CD4-positive, alpha-beta T cell treated with Interleukin-17A for 4 hours (primary cell): ENCODE measurements around the gene MEX3D.

Experiments used
- DNase-seq: peaks from one replicate; pipeline ENCODE4 v3.0.0-alpha.2; 2020; ENCODE audit warnings: mixed read lengths

The MEX3D gene

DNA sequence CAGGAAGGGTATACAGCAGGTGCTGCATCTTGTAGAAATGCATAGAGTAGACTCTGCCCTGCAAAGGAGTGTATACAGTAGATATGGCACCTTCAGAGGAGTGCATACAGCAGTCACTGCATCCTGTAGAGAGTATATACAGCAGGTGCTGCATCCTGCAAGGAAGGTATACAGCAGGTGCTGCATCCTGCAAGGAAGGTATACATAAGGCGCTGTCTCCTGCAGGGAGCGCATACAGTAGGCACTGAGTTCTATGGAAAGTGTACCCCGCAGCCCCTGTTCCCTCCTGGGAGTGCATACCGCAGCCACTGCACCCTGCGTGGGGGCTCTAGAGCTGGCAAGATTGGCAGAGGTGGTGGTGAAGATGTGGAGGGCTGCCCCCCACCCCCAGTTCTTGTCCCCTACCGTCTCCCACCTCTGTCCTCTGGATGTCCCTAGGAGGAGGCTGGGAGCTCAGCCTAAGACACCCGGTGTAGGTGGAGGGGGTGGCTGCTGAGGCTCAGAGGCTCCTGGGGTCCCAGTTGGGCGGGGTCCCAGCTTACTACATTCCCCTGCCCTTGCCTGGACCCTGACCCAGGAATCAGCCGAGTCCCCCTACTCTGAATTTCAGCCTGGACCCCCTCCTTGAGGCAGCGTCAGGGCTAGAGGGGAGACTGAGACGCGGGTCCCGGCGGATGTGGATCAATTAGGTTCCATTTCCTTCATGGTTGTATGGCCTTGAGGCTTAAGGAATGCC, 53.0 kb downstream of the MEX3D start:
- no peak for DNase-seq

DNA sequence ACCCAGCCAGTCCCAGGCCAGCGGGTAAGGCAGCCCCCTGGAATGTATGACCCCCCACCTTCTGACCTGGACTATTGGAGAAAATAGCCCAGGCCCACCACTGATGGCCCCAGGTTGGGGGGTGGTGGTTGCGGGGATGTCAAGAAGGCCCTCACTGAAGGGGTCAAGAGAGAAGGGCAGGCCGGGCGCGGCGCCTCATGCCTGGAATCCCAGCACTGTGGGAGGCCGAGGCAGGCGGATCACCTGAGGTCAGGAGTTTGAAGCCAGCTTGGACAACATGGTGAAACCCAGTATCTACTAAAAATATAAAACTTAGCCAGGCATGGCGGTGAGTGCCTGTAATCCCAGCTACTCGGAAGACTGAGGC, 53.8 kb downstream of the MEX3D start:
- no peak for DNase-seq

DNA sequence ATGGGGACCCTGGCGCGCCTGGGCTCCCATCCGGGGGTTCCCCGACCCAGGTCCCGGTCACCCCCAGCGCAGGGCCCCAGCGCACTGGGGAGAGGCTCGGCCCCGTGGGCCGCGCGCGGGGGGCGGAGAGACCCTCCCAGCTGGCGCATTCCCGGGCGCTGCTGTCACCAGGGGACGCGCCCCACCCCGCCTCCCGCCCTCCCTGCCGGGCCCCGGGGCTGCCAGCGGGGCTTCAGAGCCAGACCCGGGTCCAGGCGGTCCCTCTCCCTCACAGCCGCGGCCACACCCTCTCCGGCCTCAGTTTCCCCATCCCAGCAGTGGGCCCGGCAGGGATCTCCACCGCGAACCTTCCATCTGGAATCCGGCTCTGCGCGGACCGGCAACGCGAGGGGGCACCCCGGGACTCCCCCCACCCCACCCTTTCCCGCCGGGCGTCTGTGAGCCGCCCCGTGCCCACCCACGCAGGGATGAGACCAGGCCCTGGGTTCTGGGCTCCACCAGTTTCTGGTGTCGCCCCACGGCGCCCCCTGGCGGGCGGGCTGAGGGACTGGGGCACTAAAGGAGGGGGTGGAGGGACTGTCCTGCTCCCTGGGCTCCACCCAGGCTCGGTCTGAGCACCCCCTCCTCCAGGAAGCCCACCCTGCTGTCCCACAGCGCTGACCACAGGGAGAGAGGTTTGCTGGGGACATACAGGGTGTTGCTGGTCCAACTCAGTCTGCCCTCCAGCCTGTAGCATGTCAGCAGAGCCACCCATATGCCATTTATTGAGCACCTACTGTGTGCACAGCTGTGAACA, 54.4 kb downstream of the MEX3D start:
- DNase-seq, result peak; percentile 79

DNA sequence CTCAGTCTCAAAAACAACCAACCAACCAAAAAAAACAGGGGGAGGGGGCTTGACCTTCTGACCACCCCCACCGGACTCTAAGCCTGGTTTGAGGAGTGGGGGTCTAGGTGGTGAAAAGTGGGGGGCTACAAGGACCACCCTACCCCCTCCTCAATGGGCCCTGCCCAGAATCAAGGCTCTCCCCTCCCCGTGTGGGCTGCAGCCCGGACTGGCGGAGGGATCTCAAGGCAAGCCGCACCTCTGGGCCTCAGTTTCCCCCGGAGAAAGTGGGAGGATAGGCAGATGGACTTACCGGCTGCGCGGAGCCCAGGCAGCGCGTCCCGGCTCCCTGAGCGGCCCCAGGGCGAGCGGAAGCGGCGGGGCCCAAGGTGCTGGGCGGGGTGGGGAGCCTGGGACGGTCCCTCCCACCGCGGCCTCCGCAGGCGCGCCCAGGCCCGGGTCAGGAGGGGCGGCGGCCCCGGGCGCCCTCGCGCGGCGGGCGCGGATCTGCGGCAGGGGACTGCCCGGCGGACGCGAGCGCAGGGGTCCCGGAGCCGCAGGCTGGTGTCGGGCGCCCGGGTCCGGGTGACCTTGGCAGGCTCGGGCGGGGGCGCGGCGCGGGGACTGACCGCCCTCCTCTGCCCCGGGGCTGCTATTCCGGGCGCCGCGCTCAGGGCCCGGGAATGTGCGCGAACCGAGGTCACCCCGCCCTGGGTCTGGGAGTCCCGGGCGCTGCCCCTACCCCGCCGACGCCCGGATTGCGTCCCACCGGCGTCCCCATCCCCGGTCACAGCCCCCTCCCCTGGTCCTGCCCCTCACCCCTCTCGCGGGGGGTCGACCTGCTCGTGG, 55.2 kb downstream of the MEX3D start, which contains the start of gene ADAMTSL5:
Gene ADAMTSL5, minus strand, starts transcription at position 349 of the 828 bp plus-strand sequence. CDS start 2,076 bp downstream, outside the sequence.
- DNase-seq, result peak; percentile 80

DNA sequence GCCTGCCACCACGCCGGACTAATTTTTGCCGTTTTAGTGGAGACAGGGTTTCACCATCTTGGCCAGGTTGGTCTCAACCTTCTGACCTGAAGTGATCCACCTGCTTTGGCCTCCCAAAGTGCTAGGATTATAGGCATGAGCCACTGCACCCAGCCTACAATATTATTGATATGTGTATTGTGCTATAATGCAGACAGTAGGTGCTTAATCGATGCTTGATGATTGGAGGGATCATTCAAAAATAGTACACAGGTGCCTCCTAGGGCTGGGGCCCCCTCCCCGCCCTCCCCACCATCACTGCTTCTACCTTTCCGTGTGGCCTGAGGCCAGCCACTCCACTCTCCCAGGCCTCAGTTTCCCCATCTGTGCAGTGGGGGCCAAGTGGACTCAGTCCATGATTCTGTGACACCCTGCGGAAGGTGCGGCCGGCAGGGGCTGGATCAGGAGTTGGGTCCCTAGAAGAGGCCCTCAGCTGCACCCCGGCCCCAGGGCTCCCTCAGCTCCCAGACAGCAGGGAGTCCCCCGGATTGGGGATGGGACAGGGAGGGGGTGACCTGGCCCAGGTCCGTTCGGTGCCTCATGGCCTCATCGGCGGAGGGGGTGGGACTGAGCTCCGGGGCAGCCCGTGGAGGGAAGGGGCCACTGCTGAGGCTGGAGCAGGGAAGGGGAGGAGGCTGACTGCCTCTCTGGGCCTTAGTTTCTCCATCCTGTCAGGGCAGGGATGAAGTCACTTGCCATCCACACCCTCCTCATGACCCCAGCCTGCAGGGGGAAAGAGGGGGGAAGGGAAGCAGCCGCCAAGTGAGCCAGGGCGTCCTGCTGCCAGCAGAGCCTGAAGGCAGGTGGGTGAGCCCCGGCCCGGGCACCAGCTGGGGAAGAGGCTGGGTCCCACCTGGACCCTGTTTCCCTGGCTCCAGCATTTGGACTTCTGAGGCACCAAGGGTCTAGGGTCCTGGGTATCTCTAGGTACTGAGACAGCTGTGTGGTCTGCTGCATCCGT, 56.5 kb downstream of the MEX3D start:
- peak; percentile 26 for DNase-seq

DNA sequence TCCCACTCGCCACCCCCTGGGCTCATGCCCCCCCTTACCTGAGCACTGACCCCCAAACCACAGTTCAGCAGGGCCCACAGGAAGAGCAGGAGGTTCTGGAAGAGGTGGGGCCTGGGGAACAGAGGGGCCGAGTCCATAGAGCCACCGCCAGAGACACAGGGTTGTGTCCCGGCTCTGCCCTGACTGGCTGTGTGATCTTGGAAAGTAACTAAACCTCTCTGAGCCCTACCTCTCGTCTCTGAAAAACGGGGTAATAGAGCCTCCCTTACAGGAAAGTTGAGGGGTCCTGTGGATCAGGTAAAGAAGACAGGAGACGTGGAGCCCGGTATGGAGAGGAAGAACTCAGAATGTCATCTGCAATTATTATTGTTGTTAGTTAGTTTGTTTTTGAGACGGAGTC, 57.3 kb downstream of the MEX3D start:
- no peak for DNase-seq

DNA sequence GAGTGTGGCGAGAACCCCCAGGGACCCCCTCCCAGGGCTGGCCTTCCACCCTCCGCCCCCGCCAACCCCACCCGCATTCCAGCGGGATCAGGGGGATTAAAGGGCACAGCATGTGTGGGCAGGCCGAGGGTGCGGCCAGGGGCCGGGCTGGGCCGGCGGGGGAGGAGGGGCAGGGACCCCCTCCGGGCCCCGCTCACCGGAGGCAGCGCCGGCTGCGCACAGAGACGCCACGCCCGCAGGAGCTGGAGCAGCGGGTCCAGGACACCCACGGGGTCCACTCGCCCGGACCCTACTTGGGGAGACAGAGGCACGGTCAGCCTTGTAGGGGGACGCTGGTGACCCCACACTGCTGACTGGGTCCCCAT, 57.7 kb downstream of the MEX3D start:
- no peak for DNase-seq

DNA sequence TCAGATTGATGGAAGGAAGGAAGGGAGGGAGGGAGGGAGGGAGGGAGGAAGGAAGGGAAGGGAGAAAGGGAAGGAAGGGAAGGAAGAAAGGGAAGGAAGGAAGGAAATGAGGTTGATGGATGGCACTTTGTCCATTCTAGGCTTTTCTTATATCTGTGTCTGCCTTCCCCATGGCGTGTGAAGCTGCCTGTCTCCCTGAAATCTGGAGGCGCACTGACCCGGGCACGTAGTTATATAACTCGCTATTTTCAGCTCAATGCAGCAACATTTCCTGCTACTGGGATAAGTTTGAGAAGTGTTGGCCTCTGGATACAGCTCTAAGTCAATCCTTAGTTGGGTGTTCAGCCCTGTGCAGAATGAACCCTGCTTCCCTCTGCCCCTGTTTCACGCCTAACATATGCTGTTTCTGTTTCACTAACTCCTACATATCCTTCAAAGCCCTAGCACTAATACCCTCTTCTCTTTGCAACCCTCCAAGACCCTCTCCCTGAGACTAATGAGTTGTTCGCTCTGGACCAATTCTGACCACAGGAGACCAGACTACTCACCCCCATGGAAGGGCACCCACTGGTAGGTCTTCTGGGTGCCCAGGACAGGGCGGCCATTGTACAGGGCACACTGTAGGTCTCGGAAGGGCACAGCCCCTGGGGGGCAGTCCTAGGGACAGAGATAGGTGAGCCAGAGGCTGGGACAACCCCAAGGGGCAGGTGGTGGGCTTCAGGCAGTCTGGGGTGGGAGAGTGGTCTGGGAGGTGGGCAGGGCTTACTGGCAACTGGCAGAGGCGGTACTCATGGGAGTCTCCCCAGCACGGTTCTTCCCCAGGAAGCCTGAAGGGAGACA, 58.3 kb downstream of the MEX3D start:
- no peak for DNase-seq

DNA sequence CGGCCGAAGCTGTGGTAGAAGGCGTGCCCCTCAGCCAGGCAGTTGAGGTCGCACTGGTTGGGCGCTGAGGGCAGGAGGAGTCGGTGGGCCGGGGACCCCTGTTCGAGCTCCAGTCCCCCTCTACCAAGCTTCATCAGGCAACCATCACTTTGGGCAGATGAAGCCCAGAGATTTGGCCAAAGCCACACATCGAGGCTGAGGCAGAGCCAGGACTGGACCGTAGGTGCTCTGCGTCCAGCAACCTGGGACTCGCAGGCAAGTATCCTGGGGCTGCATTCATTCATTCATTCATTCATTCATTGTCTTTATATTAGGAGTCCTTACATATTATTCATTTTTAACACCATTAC, 59.6 kb downstream of the MEX3D start:
- no peak for DNase-seq

DNA sequence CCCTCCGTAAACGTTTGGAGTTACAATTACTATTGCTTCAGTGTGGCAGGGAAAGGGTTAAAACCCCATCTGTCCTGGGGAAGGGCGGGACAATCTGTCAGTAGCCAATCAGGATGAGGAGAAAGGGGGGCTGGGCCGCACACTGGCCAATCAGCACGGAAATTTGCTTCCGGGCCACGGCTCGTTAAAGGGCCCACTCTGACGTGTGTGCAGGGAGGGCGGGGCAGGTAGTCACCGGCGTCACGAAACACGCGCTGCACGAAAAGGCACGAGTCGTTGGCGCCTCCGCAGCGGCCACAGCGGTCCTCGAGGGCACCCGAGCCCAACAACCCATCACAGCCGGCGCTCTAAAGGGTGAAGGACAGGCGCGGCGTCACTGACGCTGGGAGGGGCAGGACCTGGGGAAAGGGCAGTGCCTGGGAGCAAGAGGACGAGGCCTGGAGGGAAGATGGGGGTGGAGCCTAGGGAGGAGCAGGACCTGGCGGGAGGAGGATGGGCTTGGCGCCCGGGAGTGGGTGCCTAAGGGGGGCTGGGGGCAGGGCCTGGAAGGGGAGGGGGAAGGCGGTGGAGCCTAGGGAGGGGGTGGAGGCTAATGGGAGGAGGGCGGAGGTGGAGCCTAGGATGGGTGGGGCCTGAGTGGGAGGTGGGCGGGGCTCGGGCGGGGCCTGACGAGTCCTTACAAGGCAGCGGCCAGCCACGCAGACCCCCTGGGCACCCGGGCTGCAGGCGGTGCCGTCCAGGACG, 60.2 kb downstream of the MEX3D start:
- peak; percentile 93 for DNase-seq

DNA sequence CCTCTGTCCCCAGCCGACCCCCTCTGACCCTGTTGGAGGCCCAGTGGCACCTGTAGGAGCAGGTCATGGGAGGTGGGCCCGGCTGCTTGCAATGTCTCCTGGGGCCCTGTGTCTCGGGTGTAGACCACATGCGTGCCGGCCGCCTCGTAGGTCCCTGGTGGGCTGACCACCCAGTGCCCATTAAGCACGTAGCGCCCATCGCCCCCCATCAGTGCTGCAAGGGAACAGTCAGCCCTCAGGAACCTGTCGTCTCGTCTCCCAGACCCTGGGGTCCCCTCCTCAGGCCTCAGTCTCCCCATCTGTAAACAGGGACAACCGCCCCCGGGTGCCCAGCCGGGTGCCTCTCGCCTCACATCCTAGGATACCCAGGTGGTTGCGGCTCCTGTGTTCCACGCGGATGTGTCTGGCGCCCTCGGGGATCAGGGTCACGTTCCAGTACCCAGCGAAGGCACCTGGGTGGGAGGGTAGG, 60.9 kb downstream of the MEX3D start:
- no peak for DNase-seq

DNA sequence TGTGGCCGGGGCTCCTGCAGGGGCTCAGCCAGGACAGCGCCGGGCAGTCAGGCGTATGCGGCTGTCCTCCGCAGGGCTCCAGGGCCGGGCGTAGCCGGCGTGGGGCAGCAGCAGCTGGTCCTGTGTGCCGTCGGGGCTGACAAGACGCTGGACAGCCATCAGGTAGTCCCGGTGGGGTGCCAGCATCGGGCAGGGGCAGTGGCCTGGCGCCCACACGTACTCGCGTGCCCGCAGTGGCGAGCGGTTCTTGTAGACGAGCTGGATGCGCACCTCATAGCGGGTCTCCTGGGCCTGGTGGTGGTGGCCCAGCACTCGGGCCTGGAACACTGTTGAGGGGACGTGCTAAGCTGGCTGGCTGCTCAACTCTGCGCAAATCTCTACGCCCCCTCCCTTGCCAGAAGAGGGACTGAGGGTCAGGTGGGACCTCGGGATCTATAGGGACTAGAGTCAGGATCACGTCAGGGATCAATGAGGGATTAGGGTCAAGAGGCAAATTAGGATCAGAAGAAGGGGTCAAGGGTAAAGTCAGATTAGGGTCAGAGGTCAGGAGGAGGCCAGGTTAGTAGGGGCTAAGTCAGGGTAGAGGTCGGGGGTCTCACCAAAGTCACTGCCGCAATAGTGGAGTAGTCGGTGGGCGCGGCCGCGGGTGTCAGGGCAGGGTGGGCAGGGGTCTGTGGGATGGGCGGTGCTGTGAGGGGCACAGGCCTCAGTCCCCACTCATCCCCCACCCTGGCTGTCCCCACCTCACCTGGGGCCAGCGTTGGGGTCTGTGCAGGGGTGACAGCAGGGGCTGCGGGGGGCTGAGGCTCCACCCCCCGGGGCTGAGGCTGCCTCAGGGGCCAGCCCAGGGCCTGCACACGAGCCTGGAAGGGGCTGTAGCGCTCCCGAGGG, 61.9 kb downstream of the MEX3D start:
- no peak for DNase-seq

DNA sequence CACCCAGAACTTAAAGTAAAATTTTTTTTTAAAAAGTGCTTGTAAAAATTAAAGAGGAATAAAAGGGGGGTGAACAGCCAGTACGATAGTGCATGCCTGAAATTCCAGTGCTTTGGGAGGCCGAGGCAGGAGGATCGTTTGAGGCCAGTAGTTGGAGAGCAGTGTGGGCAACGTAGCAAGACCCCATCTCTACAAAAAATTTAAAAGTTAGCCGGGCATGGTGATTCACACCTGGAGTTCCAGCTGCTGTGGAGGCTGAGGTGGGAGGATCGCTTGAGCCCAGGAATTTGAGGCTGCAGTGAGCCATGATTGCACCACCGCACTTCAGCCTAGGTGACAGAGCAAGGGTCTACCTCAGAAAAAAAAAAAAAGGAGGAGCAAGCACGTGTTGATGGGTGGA, 63.1 kb downstream of the MEX3D start:
- DNase-seq, result no peak
